Fibroblast of lung (primary cell): ENCODE results near the gene PLA2G3. TPM values are rescaled to one million over a fixed set of nuclear protein-coding genes. Genes with fewer than 3 reads are reported as not detected.

ENCODE experiments used
- DNase-seq, 2 donors: peaks; one replicate each; pipeline versions ENCODE4 v3.0.0 to v3.0.0-alpha.2; 2010; ENCODE audit warnings: low read depth in 2 of 2
- H2AFZ ChIP-seq: 2 replicates; pipeline ENCODE4 v1.5.1; 2012; ENCODE audit warnings: low read length, control low read depth, inconsistent platforms
- H3K27ac ChIP-seq: 2 replicates; pipeline ENCODE4 v1.5.1; 2011; ENCODE audit warnings: low read length, control low read depth; ENCODE audit not compliant: insufficient read depth
- H3K27me3 ChIP-seq: 2 replicates; pipeline ENCODE4 v1.5.1; 2011; ENCODE audit warnings: mild to moderate bottlenecking, low read length; ENCODE audit not compliant: control insufficient read depth, insufficient read depth
- H3K36me3 ChIP-seq: 2 replicates; pipeline ENCODE4 v1.5.1; 2011; ENCODE audit warnings: low read length; ENCODE audit not compliant: control insufficient read depth, insufficient read depth
- H3K4me1 ChIP-seq: 2 replicates; pipeline ENCODE4 v1.5.1; 2011; ENCODE audit warnings: low read length; ENCODE audit not compliant: control insufficient read depth, insufficient read depth; ENCODE audit errors: extremely low read depth
- H3K4me2 ChIP-seq: 2 replicates; pipeline ENCODE4 v1.5.1; 2011; ENCODE audit warnings: low read length, control low read depth; ENCODE audit not compliant: insufficient read depth; ENCODE audit errors: extremely low read depth
- H3K4me3 ChIP-seq, 4 experiments: fragments of 200-600 bp in 1 of 4; sonication (generic) in 1 of 4; replicated peaks in 1 of 4; 2 replicates each; pipeline ENCODE4 v1.5.1; 2011 to 2016; ENCODE audit warnings: low read length in 4 of 4, low read depth in 3 of 4, mild to moderate bottlenecking in 3 of 4, control low read depth in 2 of 4, inconsistent platforms in 1 of 4, mixed read lengths in 1 of 4; ENCODE audit not compliant: insufficient read depth in 1 of 4; ENCODE audit errors: control extremely low read depth in 1 of 4
- H3K79me2 ChIP-seq: 2 replicates; pipeline ENCODE4 v1.5.1; 2012; ENCODE audit warnings: mild to moderate bottlenecking, low read length, inconsistent platforms; ENCODE audit not compliant: control insufficient read depth, insufficient read depth
- H3K9ac ChIP-seq: 2 replicates; pipeline ENCODE4 v1.5.1; 2011; ENCODE audit warnings: mild to moderate bottlenecking, low read length, control low read depth; ENCODE audit not compliant: insufficient read depth
- H3K9me3 ChIP-seq: 2 replicates; pipeline ENCODE4 v1.5.1; 2012; ENCODE audit warnings: low read depth, low read length; ENCODE audit not compliant: control insufficient read depth, insufficient read depth
- H4K20me1 ChIP-seq: 2 replicates; pipeline ENCODE4 v1.5.1; 2011; ENCODE audit warnings: low read length; ENCODE audit not compliant: control insufficient read depth, insufficient read depth; ENCODE audit errors: extremely low read depth
- EZH2 ChIP-seq: IDR thresholded peaks from 2 replicates; pipeline ENCODE4 v1.5.1; 2012; ENCODE audit warnings: low read length, control low read depth, mild to moderate bottlenecking; ENCODE audit errors: missing control alignments
- polyA plus RNA-seq, 2 donors: library from polyadenylated mRNA; depleted of rRNA in 1 of 2; stranded (reverse) in 1 of 2; unstranded in 1 of 2; fragments of >200 nt; gene quantifications; 2 replicates each; pipeline ENCODE4 v1.2.1, GENCODE V29; 2011 to 2012; ENCODE audit warnings: missing spikeins in 1 of 2
- total RNA-seq: library from RNA; depleted of rRNA; stranded (reverse); fragments of >200 nt; gene quantifications from 2 replicates; pipeline ENCODE4 v1.2.1, GENCODE V29; 2014
- TF ChIP-seq, protein P1 (sequence below), 2 donors: IDR thresholded peaks in 1 of 2; conservative IDR thresholded peaks in 1 of 2; 1 replicate in 1 of 2; 2 replicates in 1 of 2; pipeline ENCODE4 v1.5.1; 2011 to 2012; ENCODE audit warnings: low read length in 2 of 2, control low read depth in 1 of 2, inconsistent platforms in 1 of 2, low read depth in 1 of 2, mild to moderate bottlenecking in 1 of 2

PLA2G3 gene
- total and polyA plus RNA-seq, 2 donors (not counting 1 experiment from before 2014, with no cell fraction given): 0.18 to 0.33 TPM

DNA sequence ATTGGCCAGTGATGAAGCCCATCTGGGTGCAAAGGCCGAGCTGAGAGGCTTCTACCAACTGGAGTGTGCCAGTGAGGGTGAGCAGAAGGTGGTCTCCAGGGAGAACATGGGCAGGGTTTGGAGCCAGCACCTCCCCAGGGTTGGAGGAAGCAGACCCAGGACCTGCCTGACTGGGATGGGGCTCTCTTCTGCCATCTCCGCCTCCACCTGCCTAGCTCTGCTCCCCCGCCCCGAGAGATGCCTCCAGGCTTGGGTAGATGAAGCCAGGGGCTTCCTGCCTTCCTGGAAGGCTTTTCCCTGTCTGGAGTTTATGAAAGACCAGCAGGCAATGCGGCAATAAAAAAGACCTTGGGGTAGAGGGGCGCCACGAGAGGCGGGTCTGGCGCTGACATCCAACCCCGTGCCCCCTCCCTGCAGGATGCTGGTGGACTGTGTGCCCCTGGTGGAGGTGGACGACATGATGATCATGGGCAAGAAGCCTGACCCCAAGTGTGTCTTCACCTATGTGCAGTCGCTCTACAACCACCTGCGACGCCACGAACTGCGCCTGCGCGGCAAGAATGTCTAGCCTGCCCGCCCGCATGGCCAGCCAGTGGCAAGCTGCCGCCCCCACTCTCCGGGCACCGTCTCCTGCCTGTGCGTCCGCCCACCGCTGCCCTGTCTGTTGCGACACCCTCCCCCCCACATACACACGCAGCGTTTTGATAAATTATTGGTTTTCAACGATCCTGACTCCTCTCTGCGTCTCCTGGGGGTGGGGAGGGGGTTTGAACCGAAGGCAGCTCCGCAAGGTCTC lies 36.2 kb downstream of the PLA2G3 start:
- no peaks in the 10 kb centered on the region for H3K9me3 ChIP-seq
- no peaks in the 10 kb centered on the region for H3K27me3 ChIP-seq
- H3K4me1 ChIP-seq: peaks cover 30% of the 10 kb centered on the region
- no peak overlapping the region for H3K4me3 ChIP-seq
- no peaks in the 10 kb centered on the region for H4K20me1 ChIP-seq
- H3K79me2 ChIP-seq: peaks cover 22% of the 10 kb centered on the region
- no peak overlapping the region for H3K4me2 ChIP-seq
- TF ChIP-seq EZH2: no peak
- TF ChIP-seq, protein P1, sequence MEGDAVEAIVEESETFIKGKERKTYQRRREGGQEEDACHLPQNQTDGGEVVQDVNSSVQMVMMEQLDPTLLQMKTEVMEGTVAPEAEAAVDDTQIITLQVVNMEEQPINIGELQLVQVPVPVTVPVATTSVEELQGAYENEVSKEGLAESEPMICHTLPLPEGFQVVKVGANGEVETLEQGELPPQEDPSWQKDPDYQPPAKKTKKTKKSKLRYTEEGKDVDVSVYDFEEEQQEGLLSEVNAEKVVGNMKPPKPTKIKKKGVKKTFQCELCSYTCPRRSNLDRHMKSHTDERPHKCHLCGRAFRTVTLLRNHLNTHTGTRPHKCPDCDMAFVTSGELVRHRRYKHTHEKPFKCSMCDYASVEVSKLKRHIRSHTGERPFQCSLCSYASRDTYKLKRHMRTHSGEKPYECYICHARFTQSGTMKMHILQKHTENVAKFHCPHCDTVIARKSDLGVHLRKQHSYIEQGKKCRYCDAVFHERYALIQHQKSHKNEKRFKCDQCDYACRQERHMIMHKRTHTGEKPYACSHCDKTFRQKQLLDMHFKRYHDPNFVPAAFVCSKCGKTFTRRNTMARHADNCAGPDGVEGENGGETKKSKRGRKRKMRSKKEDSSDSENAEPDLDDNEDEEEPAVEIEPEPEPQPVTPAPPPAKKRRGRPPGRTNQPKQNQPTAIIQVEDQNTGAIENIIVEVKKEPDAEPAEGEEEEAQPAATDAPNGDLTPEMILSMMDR (conservative IDR thresholded peaks at IDR 0.05 in 1 of 2, IDR thresholded peaks at IDR 0.05 in 1 of 2; ENCODE audit: low read depth in 1 of 2, low read length in 2 of 2): no peak
- H3K27ac ChIP-seq: no peak overlapping the region
- no peak overlapping the region for H2AFZ ChIP-seq
- no peak overlapping the region for H3K9ac ChIP-seq
- DNase-seq: no peak
- peaks cover 40% of the 10 kb centered on the region for H3K36me3 ChIP-seq

DNA sequence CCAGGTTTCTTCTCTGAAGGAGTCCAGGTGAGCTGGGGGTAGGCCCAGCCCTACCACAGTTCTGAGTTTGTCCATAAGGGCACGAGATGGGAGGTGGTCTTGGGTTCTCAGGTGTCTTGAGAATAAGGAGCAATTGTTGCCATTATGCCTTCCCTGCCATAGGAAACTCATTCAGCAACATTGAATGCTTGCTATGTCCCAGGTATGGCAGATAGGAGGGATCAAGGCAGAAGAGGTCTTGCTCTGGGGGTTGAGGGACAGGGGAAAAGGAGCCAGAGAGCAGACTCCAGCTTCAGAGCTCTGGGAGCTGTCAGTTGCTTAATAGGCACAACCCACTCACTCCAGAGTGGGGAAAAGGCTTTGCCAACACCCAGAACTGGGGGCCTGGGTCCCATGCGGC lies 37.2 kb downstream of the PLA2G3 start:
- no peak for TF ChIP-seq EZH2
- TF ChIP-seq, protein P1 (conservative IDR thresholded peaks at IDR 0.05 in 1 of 2, IDR thresholded peaks at IDR 0.05 in 1 of 2; ENCODE audit: low read depth in 1 of 2, low read length in 2 of 2): no peak
- Histone ChIP-seq H3K27me3 (no peaks in the 10 kb centered on the region), H3K4me1 (peaks cover 30% of the 10 kb centered on the region), H3K79me2 (peaks cover 22% of the 10 kb centered on the region), H3K9ac (no peak overlapping the region), H3K4me3 (no peak overlapping the region), H3K4me2 (no peak overlapping the region), H3K9me3 (no peaks in the 10 kb centered on the region), H2AFZ (no peak overlapping the region), H3K36me3 (peaks cover 46% of the 10 kb centered on the region), H3K27ac (peak overlapping the region; percentile 83), H4K20me1 (no peaks in the 10 kb centered on the region)
- no peak for DNase-seq

DNA sequence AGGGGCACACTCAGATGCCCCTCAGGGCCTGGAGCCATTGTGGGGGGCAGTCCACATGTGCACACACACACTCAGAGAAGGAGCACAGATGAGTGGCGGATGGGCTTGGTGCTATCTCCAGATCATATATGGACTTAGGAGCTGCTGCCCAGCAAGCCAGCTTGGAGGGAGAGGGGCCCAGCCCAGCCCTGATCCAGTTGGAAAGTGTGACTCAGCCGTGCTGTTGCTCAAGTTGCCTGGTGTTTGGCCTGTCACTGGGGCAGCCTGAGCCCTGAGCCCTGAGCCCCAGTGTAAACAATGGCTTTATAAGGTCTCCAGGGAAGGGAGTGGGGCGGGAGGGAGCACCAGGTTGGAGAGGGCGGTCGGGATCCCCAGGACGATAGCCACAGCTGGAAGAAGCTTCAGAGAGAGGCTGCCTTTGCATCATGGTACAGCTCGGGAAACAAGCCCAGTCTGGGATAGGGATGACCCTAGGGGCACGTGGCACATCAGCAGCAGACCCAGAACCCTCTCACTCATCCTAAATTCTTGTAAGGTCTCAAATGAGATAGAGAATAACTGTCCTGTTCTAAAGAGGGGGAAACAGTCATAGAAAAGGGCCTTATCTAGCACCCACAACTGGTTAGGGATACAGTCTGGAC lies 37.7 kb downstream of the PLA2G3 start:
- H3K4me3 ChIP-seq: no peak overlapping the region
- peaks cover 28% of the 10 kb centered on the region for H3K4me1 ChIP-seq
- H3K36me3 ChIP-seq: peaks cover 50% of the 10 kb centered on the region
- H3K4me2 ChIP-seq: peak overlapping the region; percentile 66
- H3K27ac ChIP-seq: peak overlapping the region; percentile 83
- no peak overlapping the region for H3K9ac ChIP-seq
- peaks cover 22% of the 10 kb centered on the region for H3K79me2 ChIP-seq
- H3K9me3 ChIP-seq: no peaks in the 10 kb centered on the region
- DNase-seq: peak; percentile 92 to 99
- H2AFZ ChIP-seq: no peak overlapping the region
- no peaks in the 10 kb centered on the region for H4K20me1 ChIP-seq
- no peak for TF ChIP-seq EZH2
- TF ChIP-seq, protein P1 (conservative IDR thresholded peaks at IDR 0.05 in 1 of 2, IDR thresholded peaks at IDR 0.05 in 1 of 2; ENCODE audit: low read depth in 1 of 2, low read length in 2 of 2): no peak
- H3K27me3 ChIP-seq: no peaks in the 10 kb centered on the region
